ENCODE measurements around the gene PCDH10. TPM values are rescaled to one million over a fixed set of nuclear protein-coding genes. Genes with fewer than 3 reads are reported as not detected.

The PCDH10 gene
- total and polyA plus RNA-seq, 10 donors, result under 0.01 to 0.19 (median 0.06) TPM; not detected in 3

DNA sequence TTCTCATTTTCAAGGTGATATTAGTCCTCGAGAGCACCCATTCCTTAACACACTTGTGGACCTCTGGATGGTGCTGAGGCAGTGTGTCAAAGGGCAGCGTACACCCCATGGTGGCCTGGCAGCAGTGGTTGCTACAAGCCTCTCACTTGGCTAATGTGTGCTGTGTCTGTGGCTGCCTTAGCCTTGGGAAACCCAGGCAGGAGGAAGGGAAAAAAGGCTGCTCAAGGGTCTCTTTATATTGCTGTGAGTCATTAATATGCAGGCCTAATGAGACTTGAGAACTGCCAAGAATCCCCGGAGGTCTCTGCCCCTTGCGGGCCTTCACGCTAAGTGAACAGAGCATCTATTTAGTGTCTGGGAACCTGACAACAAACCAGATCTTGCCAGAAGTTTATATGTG lies 7.0 kb downstream of the PCDH10 start:
- TF ChIP-seq POLR2AphosphoS5 (IDR thresholded peaks at IDR 0.05), result no peak
- Histone ChIP-seq H3K27me3 (replicated peaks in 1 of 7) (peaks cover 5 to 41% (median 30%) of the 10 kb centered on the region in 7 donors), H3K4me1 (peaks cover 6 to 21% (median 15%) of the 10 kb centered on the region in 6 donors), H3K9me3 (no peaks in the 10 kb centered on the region), H3K4me3 (no peak overlapping the region), H3K36me3 (no peaks in the 10 kb centered on the region), H3K27ac (no peak overlapping the region)
- 71 to 85% (median 81%) methylated on average over 5 of the region's 5 CpGs for WGBS, 5 donors
- DNase-seq, result no peak
- intact Hi-C loops (cut with DNase I; ENCODE audit: low total_unique reads), result no loop called here

DNA sequence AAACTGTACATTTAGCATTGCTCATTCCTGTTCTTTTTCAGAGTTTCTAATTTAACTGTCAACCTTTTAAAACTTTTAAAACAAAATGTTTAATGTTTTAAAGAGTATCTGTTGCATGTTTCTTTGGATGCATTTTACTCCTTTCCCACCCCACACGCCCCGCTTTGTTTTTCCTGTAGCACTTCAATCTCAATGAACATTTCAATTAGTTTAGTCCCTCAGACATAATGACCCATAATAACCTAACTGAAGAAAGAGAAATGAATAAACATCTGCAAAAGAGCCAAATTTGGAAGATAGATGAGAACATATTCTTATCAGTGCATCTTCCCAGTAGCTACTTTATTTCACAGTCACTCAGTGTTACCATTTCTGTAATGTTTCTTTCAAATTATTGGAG lies 7.5 kb downstream of the PCDH10 start:
- Histone ChIP-seq H3K4me1 (peaks cover 6 to 16% (median 11%) of the 10 kb centered on the region in 6 donors), H3K9me3 (no peaks in the 10 kb centered on the region), H3K27ac (no peak overlapping the region), H3K4me3 (no peak overlapping the region), H3K36me3 (no peaks in the 10 kb centered on the region), H3K27me3 (replicated peaks in 1 of 7) (peaks cover 5 to 36% (median 26%) of the 10 kb centered on the region in 7 donors)
- intact Hi-C loops (cut with DNase I; ENCODE audit: low total_unique reads), result no loop called here
- TF ChIP-seq, protein P1, sequence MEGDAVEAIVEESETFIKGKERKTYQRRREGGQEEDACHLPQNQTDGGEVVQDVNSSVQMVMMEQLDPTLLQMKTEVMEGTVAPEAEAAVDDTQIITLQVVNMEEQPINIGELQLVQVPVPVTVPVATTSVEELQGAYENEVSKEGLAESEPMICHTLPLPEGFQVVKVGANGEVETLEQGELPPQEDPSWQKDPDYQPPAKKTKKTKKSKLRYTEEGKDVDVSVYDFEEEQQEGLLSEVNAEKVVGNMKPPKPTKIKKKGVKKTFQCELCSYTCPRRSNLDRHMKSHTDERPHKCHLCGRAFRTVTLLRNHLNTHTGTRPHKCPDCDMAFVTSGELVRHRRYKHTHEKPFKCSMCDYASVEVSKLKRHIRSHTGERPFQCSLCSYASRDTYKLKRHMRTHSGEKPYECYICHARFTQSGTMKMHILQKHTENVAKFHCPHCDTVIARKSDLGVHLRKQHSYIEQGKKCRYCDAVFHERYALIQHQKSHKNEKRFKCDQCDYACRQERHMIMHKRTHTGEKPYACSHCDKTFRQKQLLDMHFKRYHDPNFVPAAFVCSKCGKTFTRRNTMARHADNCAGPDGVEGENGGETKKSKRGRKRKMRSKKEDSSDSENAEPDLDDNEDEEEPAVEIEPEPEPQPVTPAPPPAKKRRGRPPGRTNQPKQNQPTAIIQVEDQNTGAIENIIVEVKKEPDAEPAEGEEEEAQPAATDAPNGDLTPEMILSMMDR (IDR thresholded peaks at IDR 0.05 in 8 of 11, conservative IDR thresholded peaks at IDR 0.05 in 3 of 11), result no peak
- WGBS, 5 donors, result 85 to 93% (median 87%) methylated on average over 2 of the region's 2 CpGs
- no peak for DNase-seq

DNA sequence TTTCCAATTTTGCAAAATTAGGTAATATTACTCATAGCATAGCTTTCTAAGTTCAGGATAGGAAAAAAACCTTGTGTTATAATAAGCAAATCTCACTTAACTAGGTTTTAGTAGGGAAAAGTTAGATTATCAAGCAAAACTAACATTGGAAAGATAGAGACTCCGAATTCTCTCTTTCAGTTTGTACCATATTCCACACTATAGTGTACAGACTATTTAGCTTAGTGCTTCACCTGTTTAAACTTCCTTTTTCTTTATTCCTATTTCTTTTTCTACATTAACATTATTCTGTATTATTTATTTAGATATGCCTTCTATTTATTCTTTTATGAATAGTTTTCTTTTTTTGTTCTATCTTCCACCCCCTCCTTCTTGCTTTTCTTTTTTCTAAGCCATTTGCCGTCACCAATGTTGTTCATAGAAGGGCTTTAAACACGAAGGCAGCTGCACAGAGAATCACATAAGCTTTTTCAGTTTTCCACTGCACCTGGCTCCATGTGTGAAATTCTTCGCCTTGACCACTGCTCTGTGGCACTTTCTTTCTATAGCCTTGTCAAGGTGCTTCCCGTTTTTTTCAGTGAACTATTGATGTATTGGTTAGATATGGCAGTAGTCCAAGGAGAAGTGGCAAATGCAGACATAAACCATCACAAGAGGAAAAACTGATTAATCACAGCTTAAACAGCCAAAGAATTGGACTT lies 8.5 kb downstream of the PCDH10 start:
- H3K36me3 ChIP-seq, result no peaks in the 10 kb centered on the region
- no peaks in the 10 kb centered on the region for H3K9me3 ChIP-seq
- DNase-seq, result no peak
- peaks cover under 1 to 26% (median 15%) of the 10 kb centered on the region in 7 donors for H3K27me3 ChIP-seq (replicated peaks in 1 of 7)
- H3K4me1 ChIP-seq, result peaks cover 0 to 5% (median 3%) of the 10 kb centered on the region in 6 donors
- TF ChIP-seq POLR2AphosphoS5 (IDR thresholded peaks at IDR 0.05), result no peak
- TF ChIP-seq, protein P1 (IDR thresholded peaks at IDR 0.05 in 8 of 11, conservative IDR thresholded peaks at IDR 0.05 in 3 of 11), result no peak
- no peak for TF ChIP-seq POLR2A (IDR thresholded peaks at IDR 0.05)
- intact Hi-C loops (cut with DNase I; ENCODE audit: low total_unique reads), result no loop called here
- 20 to 26% (median 23%) methylated on average over 5 of the region's 5 CpGs for WGBS, 5 donors
- H3K27ac ChIP-seq, result no peak overlapping the region
- H3K4me3 ChIP-seq, result no peak overlapping the region

DNA sequence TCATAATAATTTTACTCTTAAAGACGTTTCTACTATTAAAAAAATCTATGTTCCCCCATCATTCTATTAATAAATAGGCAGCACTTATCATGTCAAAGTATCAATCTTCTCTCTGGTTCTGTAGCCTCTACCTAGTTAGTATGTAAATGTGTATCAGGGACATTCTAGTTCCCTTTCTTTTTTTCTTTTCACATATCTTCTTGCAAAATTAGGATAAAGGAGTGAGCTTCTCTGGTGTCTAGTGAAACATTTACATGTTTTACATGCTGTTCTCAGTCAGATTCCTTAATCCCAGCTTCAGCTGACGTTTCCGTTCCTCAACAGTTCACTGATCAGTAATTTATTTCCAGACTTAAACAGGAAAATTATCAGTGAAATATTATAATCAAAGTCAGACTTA lies 11.8 kb downstream of the PCDH10 start:
- DNase-seq, result no peak
- intact Hi-C loops (cut with DNase I; ENCODE audit: low total_unique reads), result no loop called here
- Histone ChIP-seq H3K9me3 (no peaks in the 10 kb centered on the region), H3K4me3 (no peak overlapping the region), H3K27me3 (replicated peaks in 1 of 7) (no peaks in the 10 kb centered on the region), H3K36me3 (no peaks in the 10 kb centered on the region), H3K27ac (no peak overlapping the region), H3K4me1 (no peaks in the 10 kb centered on the region)
- WGBS, 5 donors, result 58 to 86% (median 77%) methylated on average over 3 of the region's 3 CpGs
- TF ChIP-seq, protein P1 (IDR thresholded peaks at IDR 0.05 in 8 of 11, conservative IDR thresholded peaks at IDR 0.05 in 3 of 11), result no peak
- no peak for TF ChIP-seq POLR2AphosphoS5 (IDR thresholded peaks at IDR 0.05)
- TF ChIP-seq POLR2A (IDR thresholded peaks at IDR 0.05), result no peak

Data from spleen (tissue), 11 donors.